ENCODE data around the gene ECI2. TPM values are rescaled to one million over a fixed set of nuclear protein-coding genes. Genes with fewer than 3 reads are reported as not detected.

ECI2 gene
- total RNA-seq, 1 experiment from 2014 or later: 143 TPM

DNA sequence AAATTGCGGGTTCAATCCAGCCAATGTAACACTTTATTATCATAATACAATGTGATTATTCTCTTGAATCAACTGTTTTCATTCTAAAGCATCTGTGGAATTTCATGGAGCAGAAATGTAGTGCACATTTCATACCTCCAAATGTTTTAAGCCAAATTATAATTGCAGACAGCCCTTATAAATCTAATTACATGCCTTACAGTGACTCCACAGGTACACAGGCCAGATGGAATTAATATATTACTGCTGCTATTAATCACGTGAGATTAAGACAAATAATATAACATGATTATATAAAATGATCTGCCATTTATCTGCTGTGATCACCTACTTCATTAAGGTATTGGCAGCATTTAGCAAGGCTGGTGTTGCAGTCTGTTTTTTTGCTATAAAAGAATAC is 9.7 kb upstream of the ECI2 start:
- ChIA-PET POLR2A (ENCODE audit: unreplicated experiment) (no interaction called here), CTCF (no interaction called here)
- Histone ChIP-seq H2AFZ (ENCODE audit: low read length) (no peak overlapping the region), H4K20me1 (ENCODE audit: low read length) (no peaks in the 10 kb centered on the region), H3K27ac (ENCODE audit: low read length) (no peak overlapping the region), H3K9me3 (ENCODE audit: low read length) (no peaks in the 10 kb centered on the region), H3K9me2 (replicated peaks; ENCODE audit: low read length) (no peaks in the 10 kb centered on the region), H3K27me3 (ENCODE audit: low read length) (no peaks in the 10 kb centered on the region), H3K36me3 (ENCODE audit: low read depth, low read length) (no peaks in the 10 kb centered on the region), H3K4me1 (ENCODE audit: insufficient read depth, low read length) (no peaks in the 10 kb centered on the region), H3F3A (ENCODE audit: low read length, unreplicated experiment) (no peaks in the 10 kb centered on the region), H3K4me3 (ENCODE audit: low read length) (no peak overlapping the region), H3K4me2 (ENCODE audit: low read length) (no peak overlapping the region), H3K79me2 (ENCODE audit: low read length) (no peaks in the 10 kb centered on the region), H3K9ac (ENCODE audit: low read length) (no peak overlapping the region)
- DNase-seq (no peak), ATAC-seq (no peak)
- no peak for TF ChIP-seq EZH2phosphoT487 (IDR thresholded peaks at IDR 0.05; ENCODE audit: borderline replicate concordance, low read length)
- TF ChIP-seq, protein P1, sequence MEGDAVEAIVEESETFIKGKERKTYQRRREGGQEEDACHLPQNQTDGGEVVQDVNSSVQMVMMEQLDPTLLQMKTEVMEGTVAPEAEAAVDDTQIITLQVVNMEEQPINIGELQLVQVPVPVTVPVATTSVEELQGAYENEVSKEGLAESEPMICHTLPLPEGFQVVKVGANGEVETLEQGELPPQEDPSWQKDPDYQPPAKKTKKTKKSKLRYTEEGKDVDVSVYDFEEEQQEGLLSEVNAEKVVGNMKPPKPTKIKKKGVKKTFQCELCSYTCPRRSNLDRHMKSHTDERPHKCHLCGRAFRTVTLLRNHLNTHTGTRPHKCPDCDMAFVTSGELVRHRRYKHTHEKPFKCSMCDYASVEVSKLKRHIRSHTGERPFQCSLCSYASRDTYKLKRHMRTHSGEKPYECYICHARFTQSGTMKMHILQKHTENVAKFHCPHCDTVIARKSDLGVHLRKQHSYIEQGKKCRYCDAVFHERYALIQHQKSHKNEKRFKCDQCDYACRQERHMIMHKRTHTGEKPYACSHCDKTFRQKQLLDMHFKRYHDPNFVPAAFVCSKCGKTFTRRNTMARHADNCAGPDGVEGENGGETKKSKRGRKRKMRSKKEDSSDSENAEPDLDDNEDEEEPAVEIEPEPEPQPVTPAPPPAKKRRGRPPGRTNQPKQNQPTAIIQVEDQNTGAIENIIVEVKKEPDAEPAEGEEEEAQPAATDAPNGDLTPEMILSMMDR (conservative IDR thresholded peaks at IDR 0.05; ENCODE audit: low read depth, low read length): no peak
- no peak for TF ChIP-seq EZH2 (IDR thresholded peaks at IDR 0.05; ENCODE audit: low read length, unreplicated experiment)
- BruUV-seq (replicated peaks): no TSS peak
- intact Hi-C loops (cut with micrococcal nuclease): no loop called here

DNA sequence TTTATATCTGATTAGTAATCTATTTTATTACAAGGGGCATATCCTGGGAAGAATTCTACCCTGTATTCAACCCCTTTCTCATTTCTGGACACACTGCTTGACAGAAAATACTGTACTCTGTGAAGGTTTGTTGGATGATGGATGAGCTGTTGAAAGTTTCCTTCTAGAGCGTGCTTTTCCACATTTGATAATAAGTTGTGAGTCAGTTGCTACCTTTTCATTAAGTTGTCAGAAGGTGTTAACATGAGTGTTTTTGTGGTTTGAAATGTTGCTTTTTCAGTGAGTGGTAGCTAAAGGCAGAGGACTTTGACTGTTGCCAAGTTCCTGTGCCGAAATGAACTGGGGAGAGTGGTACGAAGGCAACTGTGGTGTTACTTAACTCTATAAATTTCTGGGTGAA is 3.9 kb upstream of the ECI2 start:
- Histone ChIP-seq H3K9me2 (replicated peaks; ENCODE audit: low read length) (no peaks in the 10 kb centered on the region), H2AFZ (ENCODE audit: low read length) (no peak overlapping the region), H3F3A (ENCODE audit: low read length, unreplicated experiment) (no peaks in the 10 kb centered on the region), H3K9me3 (ENCODE audit: low read length) (no peaks in the 10 kb centered on the region), H3K27me3 (ENCODE audit: low read length) (no peaks in the 10 kb centered on the region), H3K4me2 (ENCODE audit: low read length) (no peak overlapping the region), H3K36me3 (ENCODE audit: low read depth, low read length) (no peaks in the 10 kb centered on the region), H3K27ac (ENCODE audit: low read length) (no peak overlapping the region), H3K9ac (ENCODE audit: low read length) (no peak overlapping the region), H3K79me2 (ENCODE audit: low read length) (peaks cover 13% of the 10 kb centered on the region), H4K20me1 (ENCODE audit: low read length) (no peaks in the 10 kb centered on the region), H3K4me3 (ENCODE audit: low read length) (no peak overlapping the region), H3K4me1 (ENCODE audit: insufficient read depth, low read length) (peaks cover 7% of the 10 kb centered on the region)
- ChIA-PET CTCF (no interaction called here), POLR2A (ENCODE audit: unreplicated experiment) (no interaction called here)
- intact Hi-C loops (cut with micrococcal nuclease): no loop called here
- TF ChIP-seq, protein P1 (conservative IDR thresholded peaks at IDR 0.05; ENCODE audit: low read depth, low read length): no peak
- TF ChIP-seq EZH2phosphoT487 (IDR thresholded peaks at IDR 0.05; ENCODE audit: borderline replicate concordance, low read length) (no peak), EZH2 (IDR thresholded peaks at IDR 0.05; ENCODE audit: low read length, unreplicated experiment) (no peak)
- no TSS peak for BruUV-seq (replicated peaks)
- no peak for ATAC-seq
- no peak for DNase-seq

DNA sequence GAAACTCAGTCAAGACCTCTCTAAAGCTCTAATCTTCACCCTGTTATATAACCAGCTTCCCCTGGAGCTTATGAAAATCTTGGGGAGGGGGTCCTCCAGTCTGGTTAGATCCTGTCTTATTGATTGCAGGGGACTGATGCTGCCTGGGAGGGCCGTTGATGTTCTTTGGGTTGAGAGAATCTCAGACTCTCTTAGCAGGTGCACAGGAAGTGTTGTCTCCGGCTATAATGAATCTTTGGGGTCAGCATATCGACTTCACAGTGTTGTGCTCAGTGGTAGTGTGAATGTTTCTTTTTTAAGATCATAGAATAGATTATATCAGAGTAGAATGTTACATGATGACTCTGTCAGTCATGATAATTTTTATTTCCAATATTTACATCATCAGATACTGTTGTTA is 2.8 kb upstream of the ECI2 start:
- H3K9me3 ChIP-seq (ENCODE audit: low read length): no peaks in the 10 kb centered on the region
- BruUV-seq (replicated peaks): no TSS peak
- H3K27me3 ChIP-seq (ENCODE audit: low read length): no peaks in the 10 kb centered on the region
- POLR2A ChIA-PET (ENCODE audit: unreplicated experiment): no interaction called here
- H3F3A ChIP-seq (ENCODE audit: low read length, unreplicated experiment): no peaks in the 10 kb centered on the region
- peaks cover 24% of the 10 kb centered on the region for H3K79me2 ChIP-seq (ENCODE audit: low read length)
- no peak for DNase-seq
- no peak for TF ChIP-seq EZH2phosphoT487 (IDR thresholded peaks at IDR 0.05; ENCODE audit: borderline replicate concordance, low read length)
- TF ChIP-seq, protein P1 (conservative IDR thresholded peaks at IDR 0.05; ENCODE audit: low read depth, low read length): no peak
- no peak for TF ChIP-seq EZH2 (IDR thresholded peaks at IDR 0.05; ENCODE audit: low read length, unreplicated experiment)
- H4K20me1 ChIP-seq (ENCODE audit: low read length): no peaks in the 10 kb centered on the region
- H3K9me2 ChIP-seq (replicated peaks; ENCODE audit: low read length): no peaks in the 10 kb centered on the region
- H3K9ac ChIP-seq (ENCODE audit: low read length): no peak overlapping the region
- H3K4me2 ChIP-seq (ENCODE audit: low read length): no peak overlapping the region
- no peak overlapping the region for H3K27ac ChIP-seq (ENCODE audit: low read length)
- H3K36me3 ChIP-seq (ENCODE audit: low read depth, low read length): no peaks in the 10 kb centered on the region
- no peak overlapping the region for H2AFZ ChIP-seq (ENCODE audit: low read length)
- no peak overlapping the region for H3K4me3 ChIP-seq (ENCODE audit: low read length)
- intact Hi-C loops (cut with micrococcal nuclease): no loop called here
- peaks cover 16% of the 10 kb centered on the region for H3K4me1 ChIP-seq (ENCODE audit: insufficient read depth, low read length)
- CTCF ChIA-PET: no interaction called here
- ATAC-seq: no peak
